WTC11 (cell line): Measurements from ENCODE around the gene WDR90. TPM values are rescaled to one million over a fixed set of nuclear protein-coding genes. Genes with fewer than 3 reads are reported as not detected.

Source experiments
- ATAC-seq: fragments of 200-7000 bp; cut with Tn5 transposase; 2 replicates; pipeline ENCODE4 v1.10.0; 2021; ENCODE audit warnings: mild to moderate bottlenecking, moderate library complexity
- CTCF ChIA-PET: fragments of 300-600 bp; sonication (Branson Sonifier 250); formaldehyde crosslinking; loops from one replicate; lab custom pipeline; 2021; ENCODE audit warnings: antibody characterized with exemption; lab: Charles Lee
- POLR2A ChIA-PET: fragments of 350-600 bp; sonication (Branson Sonifier 250); formaldehyde crosslinking; loops from one replicate; lab custom pipeline; 2021; ENCODE audit warnings: antibody characterized with exemption; lab: Charles Lee
- DNase-seq: peaks from one replicate; pipeline ENCODE4 v3.0.0; 2021; ENCODE audit warnings: low spot score
- H3K27ac Mint-ChIP-seq: 2 replicates; pipeline ENCODE4 v1.8.0; 2021; ENCODE audit warnings: mixed read lengths
- H3K27me3 Mint-ChIP-seq: 2 replicates; pipeline ENCODE4 v1.8.0; 2021; ENCODE audit warnings: low read depth, mild to moderate bottlenecking, moderate library complexity, mixed read lengths
- H3K36me3 Mint-ChIP-seq: 2 replicates; pipeline ENCODE4 v1.8.0; 2021; ENCODE audit warnings: mixed read lengths
- H3K4me1 Mint-ChIP-seq: 2 replicates; pipeline ENCODE4 v1.8.0; 2022; ENCODE audit warnings: mixed read lengths
- H3K4me3 Mint-ChIP-seq: 2 replicates; pipeline ENCODE4 v1.8.0; 2021; ENCODE audit warnings: mild to moderate bottlenecking, moderate library complexity, mixed read lengths
- H3K9me3 Mint-ChIP-seq: 2 replicates; pipeline ENCODE4 v1.8.0; 2021; ENCODE audit warnings: mixed read lengths
- CREB1 ChIP-seq: sonication (generic); formaldehyde crosslinking; IDR thresholded peaks from 2 replicates; pipeline ENCODE4 v1.8.0; 2023; ENCODE audit warnings: mild to moderate bottlenecking, missing genetic modification reagents
- ETV6 ChIP-seq: sonication (generic); formaldehyde crosslinking; IDR thresholded peaks from 2 replicates; pipeline ENCODE4 v1.8.1; 2022; ENCODE audit warnings: mild to moderate bottlenecking, missing genetic modification reagents
- FOXP1 ChIP-seq: sonication (generic); formaldehyde crosslinking; IDR thresholded peaks from 2 replicates; pipeline ENCODE4 v1.8.0; 2022; ENCODE audit warnings: missing genetic modification reagents, mild to moderate bottlenecking, moderate library complexity, borderline replicate concordance
- GRHL2 ChIP-seq: fragments of 250-450 bp; sonication (Bioruptor Pico); IDR thresholded peaks from 2 replicates; pipeline ENCODE4 v1.8.0; 2022; ENCODE audit warnings: mild to moderate bottlenecking, moderate library complexity; ENCODE audit not compliant: insufficient replicate concordance, severe bottlenecking
- KAT7 ChIP-seq: sonication (generic); formaldehyde crosslinking; IDR thresholded peaks from 2 replicates; pipeline ENCODE4 v1.8.1; 2023; ENCODE audit warnings: missing genetic modification reagents, mild to moderate bottlenecking, borderline replicate concordance
- NFATC4 ChIP-seq: fragments of 250-450 bp; sonication (Bioruptor Pico); IDR thresholded peaks from 2 replicates; pipeline ENCODE4 v1.9.0; 2021; ENCODE audit warnings: mild to moderate bottlenecking
- NFYB ChIP-seq: sonication (generic); formaldehyde crosslinking; conservative IDR thresholded peaks from 2 replicates; pipeline ENCODE4 v1.8.0; 2022; ENCODE audit warnings: low read depth, missing genetic modification reagents
- SOX15 ChIP-seq: fragments of 250-450 bp; sonication (Bioruptor Pico); IDR thresholded peaks from 2 replicates; pipeline ENCODE4 v1.9.0; 2021; ENCODE audit warnings: mild to moderate bottlenecking
- SP1 ChIP-seq: sonication (generic); formaldehyde crosslinking; conservative IDR thresholded peaks from 2 replicates; pipeline ENCODE4 v1.8.1; 2022; ENCODE audit warnings: missing genetic modification reagents
- TP53 ChIP-seq: sonication (generic); formaldehyde crosslinking; IDR thresholded peaks from 2 replicates; pipeline ENCODE4 v1.8.1; 2023; ENCODE audit warnings: mild to moderate bottlenecking, missing genetic modification reagents
- ZNF263 ChIP-seq: sonication (generic); formaldehyde crosslinking; IDR thresholded peaks from 2 replicates; pipeline ENCODE4 v1.8.1; 2022; ENCODE audit warnings: low read depth, mild to moderate bottlenecking, moderate library complexity, missing genetic modification reagents
- total RNA-seq: library from RNA; stranded (reverse); gene quantifications from 3 replicates; pipeline ENCODE4 v1.2.3, GENCODE V29; 2021
- TF ChIP-seq, protein P1 (sequence below): sonication (generic); formaldehyde crosslinking; IDR thresholded peaks from 2 replicates; pipeline ENCODE4 v1.8.0; 2022; ENCODE audit warnings: mild to moderate bottlenecking, missing genetic modification reagents
- TF ChIP-seq, protein P2 (sequence below): sonication (generic); formaldehyde crosslinking; IDR thresholded peaks from 2 replicates; pipeline ENCODE4 v1.8.1; 2022; ENCODE audit warnings: low read depth, missing genetic modification reagents, borderline replicate concordance
- TF ChIP-seq, protein P3 (sequence below): sonication (generic); formaldehyde crosslinking; IDR thresholded peaks from 2 replicates; pipeline ENCODE4 v1.8.0; 2022; ENCODE audit warnings: mild to moderate bottlenecking, missing genetic modification reagents
- TF ChIP-seq, protein P4 (sequence below): sonication (generic); formaldehyde crosslinking; IDR thresholded peaks from 2 replicates; pipeline ENCODE4 v1.8.1; 2022; ENCODE audit warnings: mild to moderate bottlenecking, moderate library complexity, missing genetic modification reagents
- TF ChIP-seq, protein P5 (sequence below): sonication (generic); formaldehyde crosslinking; IDR thresholded peaks from 2 replicates; pipeline ENCODE4 v1.8.0; 2022; ENCODE audit warnings: mild to moderate bottlenecking, missing genetic modification reagents

Gene WDR90
- total RNA-seq, 1 experiment from 2014 or later = 75.8 TPM

DNA sequence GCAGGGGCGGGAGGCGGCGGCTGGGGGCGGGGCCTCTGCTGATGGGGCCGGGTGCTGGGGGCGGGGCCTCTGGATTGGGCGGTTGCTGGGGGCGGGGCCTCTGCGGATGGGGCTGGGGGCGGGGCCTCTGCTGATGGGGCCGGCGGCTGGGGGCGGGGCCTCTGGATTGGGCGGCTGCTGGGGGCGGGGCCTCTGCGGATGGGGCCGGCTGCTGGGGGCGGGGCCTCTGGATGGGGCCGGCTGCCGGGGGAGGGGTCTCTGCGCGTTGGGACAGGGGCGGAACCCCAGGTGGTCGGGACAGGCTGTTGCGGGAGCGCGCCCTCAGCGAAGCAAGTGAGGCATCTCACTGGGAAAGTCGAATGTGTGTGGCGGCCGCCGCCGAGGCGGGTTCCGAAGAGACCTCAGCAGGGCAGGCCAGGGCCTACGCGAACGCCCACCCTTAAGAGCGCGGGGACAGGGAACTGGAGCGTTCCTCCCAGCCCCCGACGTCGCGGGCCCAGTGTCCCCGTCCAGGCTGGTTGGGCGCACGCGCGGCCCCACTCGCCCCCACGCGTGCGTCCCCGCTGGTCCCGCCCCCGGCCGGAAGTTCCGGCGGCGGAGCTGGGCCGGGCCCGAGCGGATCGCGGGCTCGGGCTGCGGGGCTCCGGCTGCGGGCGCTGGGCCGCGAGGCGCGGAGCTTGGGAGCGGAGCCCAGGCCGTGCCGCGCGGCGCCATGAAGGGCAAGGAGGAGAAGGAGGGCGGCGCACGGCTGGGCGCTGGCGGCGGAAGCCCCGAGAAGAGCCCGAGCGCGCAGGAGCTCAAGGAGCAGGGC, 30.9 kb downstream of the WDR90 start, which contains the start of gene STUB1:
Gene STUB1 (plus strand): TSS at position 597 of the 811 bp plus-strand sequence. CDS start 116 bp downstream, at position 713.
- CTCF ChIA-PET = interaction anchor here (0.9 to 3.1 kb wide), 9 partner anchors 9 to 101 kb away, joined by 3 to 21 read pairs (median 6); partner anchors contain the start of genes METRN and RHOT2
- no peaks in the 10 kb centered on the region for H3K9me3 Mint-ChIP-seq

DNA sequence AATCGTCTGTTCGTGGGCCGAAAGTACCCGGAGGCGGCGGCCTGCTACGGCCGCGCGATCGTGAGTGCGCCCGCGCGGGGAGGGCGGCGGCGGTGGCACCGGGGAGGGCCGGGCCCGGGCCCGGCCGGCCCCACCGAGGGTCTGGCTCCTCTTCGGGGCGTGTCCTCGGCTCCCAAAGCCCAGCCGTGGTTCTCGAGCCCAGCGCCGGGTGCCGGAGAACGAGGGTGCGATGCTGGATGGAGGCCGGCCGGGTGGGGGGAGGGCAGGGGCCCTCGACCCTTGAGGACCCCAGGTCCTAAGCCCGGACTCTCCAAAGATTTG, 31.4 kb downstream of the WDR90 start:
- Mint-ChIP-seq H3K27me3 (no peaks in the 10 kb centered on the region), H3K27ac (no peak overlapping the region), H3K4me3 (peak overlapping the region; percentile 76), H3K36me3 (peaks cover 20% of the 10 kb centered on the region), H3K4me1 (peaks cover 24% of the 10 kb centered on the region), H3K9me3 (no peaks in the 10 kb centered on the region)
- POLR2A ChIA-PET = interaction anchor here (0.9 to 1.9 kb wide), 3 partner anchors 10 to 39 kb away, joined by 3 to 5 read pairs (median 3); partner anchors contain the start of gene WDR24
- DNase-seq (no peak), ATAC-seq (no peak)
- CTCF ChIA-PET = interaction anchor here (0.9 to 3.1 kb wide), 6 partner anchors 8 to 101 kb away, joined by 3 to 21 read pairs (median 5); partner anchors contain the start of gene RHOT2
- TF ChIP-seq, protein P1, sequence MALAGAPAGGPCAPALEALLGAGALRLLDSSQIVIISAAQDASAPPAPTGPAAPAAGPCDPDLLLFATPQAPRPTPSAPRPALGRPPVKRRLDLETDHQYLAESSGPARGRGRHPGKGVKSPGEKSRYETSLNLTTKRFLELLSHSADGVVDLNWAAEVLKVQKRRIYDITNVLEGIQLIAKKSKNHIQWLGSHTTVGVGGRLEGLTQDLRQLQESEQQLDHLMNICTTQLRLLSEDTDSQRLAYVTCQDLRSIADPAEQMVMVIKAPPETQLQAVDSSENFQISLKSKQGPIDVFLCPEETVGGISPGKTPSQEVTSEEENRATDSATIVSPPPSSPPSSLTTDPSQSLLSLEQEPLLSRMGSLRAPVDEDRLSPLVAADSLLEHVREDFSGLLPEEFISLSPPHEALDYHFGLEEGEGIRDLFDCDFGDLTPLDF (CRISPR knock-in tag) = no peak
- TF ChIP-seq SOX15 (CRISPR knock-in tag) (no peak), NFYB (no peak)

More for the DNA sequence above, 30.9 kb downstream of the WDR90 start, which contains the start of gene STUB1:
- Mint-ChIP-seq H3K27me3 (no peaks in the 10 kb centered on the region), H3K36me3 (peaks cover 20% of the 10 kb centered on the region), H3K4me3 (peak within 1 kb of the TSS; percentile 76), H3K27ac (peak within 1 kb of the TSS; percentile 85)
- POLR2A ChIA-PET = interaction anchor here (0.9 to 1.9 kb wide), 4 partner anchors 10 to 40 kb away, joined by 3 to 5 read pairs (median 4); partner anchors contain the start of gene WDR24
- peak; percentile 41 for ATAC-seq
- DNase-seq = peak; percentile 97
- TF ChIP-seq GRHL2 (CRISPR knock-in tag) (no peak), NFATC4 (CRISPR knock-in tag) (no peak), CREB1 (CRISPR knock-in tag) (no peak), ETV6 (peak; percentile 75; the same call in 1 of the 2 replicates), KAT7 (0 out of 2 replicates have a peak, but pooled peaks have one; percentile 27), ZNF263 (no peak), FOXP1 (CRISPR knock-in tag) (peak; percentile 85; the same call in 1 of the 2 replicates), TP53 (CRISPR knock-in tag) (peak; percentile 55; the same call in 1 of the 2 replicates), SP1 (CRISPR knock-in tag) (peak; percentile 54)
- TF ChIP-seq, protein P2, sequence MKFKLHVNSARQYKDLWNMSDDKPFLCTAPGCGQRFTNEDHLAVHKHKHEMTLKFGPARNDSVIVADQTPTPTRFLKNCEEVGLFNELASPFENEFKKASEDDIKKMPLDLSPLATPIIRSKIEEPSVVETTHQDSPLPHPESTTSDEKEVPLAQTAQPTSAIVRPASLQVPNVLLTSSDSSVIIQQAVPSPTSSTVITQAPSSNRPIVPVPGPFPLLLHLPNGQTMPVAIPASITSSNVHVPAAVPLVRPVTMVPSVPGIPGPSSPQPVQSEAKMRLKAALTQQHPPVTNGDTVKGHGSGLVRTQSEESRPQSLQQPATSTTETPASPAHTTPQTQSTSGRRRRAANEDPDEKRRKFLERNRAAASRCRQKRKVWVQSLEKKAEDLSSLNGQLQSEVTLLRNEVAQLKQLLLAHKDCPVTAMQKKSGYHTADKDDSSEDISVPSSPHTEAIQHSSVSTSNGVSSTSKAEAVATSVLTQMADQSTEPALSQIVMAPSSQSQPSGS (CRISPR knock-in tag) = no peak
- TF ChIP-seq, protein P3, sequence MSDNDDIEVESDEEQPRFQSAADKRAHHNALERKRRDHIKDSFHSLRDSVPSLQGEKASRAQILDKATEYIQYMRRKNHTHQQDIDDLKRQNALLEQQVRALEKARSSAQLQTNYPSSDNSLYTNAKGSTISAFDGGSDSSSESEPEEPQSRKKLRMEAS (CRISPR knock-in tag) = peak; percentile 44; the same call in 1 of the 2 replicates
- TF ChIP-seq, protein P4, sequence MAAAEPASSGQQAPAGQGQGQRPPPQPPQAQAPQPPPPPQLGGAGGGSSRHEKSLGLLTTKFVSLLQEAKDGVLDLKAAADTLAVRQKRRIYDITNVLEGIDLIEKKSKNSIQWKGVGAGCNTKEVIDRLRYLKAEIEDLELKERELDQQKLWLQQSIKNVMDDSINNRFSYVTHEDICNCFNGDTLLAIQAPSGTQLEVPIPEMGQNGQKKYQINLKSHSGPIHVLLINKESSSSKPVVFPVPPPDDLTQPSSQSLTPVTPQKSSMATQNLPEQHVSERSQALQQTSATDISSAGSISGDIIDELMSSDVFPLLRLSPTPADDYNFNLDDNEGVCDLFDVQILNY (CRISPR knock-in tag) = 0 out of 2 replicates have a peak, but pooled peaks have one; percentile 62
- TF ChIP-seq, protein P5, sequence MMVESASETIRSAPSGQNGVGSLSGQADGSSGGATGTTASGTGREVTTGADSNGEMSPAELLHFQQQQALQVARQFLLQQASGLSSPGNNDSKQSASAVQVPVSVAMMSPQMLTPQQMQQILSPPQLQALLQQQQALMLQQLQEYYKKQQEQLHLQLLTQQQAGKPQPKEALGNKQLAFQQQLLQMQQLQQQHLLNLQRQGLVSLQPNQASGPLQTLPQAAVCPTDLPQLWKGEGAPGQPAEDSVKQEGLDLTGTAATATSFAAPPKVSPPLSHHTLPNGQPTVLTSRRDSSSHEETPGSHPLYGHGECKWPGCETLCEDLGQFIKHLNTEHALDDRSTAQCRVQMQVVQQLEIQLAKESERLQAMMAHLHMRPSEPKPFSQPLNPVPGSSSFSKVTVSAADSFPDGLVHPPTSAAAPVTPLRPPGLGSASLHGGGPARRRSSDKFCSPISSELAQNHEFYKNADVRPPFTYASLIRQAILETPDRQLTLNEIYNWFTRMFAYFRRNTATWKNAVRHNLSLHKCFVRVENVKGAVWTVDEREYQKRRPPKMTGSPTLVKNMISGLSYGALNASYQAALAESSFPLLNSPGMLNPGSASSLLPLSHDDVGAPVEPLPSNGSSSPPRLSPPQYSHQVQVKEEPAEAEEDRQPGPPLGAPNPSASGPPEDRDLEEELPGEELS (CRISPR knock-in tag) = peak; percentile 82
- TF ChIP-seq, all 79 proteins: peak for 8
- peaks cover 27% of the 10 kb centered on the region for H3K4me1 Mint-ChIP-seq
